ENCODE results near the gene IFITM5. TPM values are rescaled to one million over a fixed set of nuclear protein-coding genes. Genes with fewer than 3 reads are reported as not detected.

Gene IFITM5
- total and polyA plus RNA-seq, 2 of the 4 experiments (the other 2 are of a cell fraction), result not detected

- no peak overlapping the region; the same call in 2 of the 3 replicates for H2BK15ac ChIP-seq (ENCODE audit: low read depth, low read length)
- intact Hi-C loops (cut with micrococcal nuclease) (no loop called here), dilution Hi-C loops (cut with HindIII; ENCODE audit: low sequenced_read_pairs, unreplicated experiment) (no loop called here), in situ Hi-C loops (cut with MboI; ENCODE audit: low sequenced_read_pairs) (loop anchor here (10.0 kb wide), 1 partner anchor 65 kb away; no protein-coding TSS in a partner anchor)
- H3K4me3 ChIP-seq (ENCODE audit: insufficient read depth, low read depth, low read length), result peak overlapping the region; percentile 42
- peaks cover 15% of the 10 kb centered on the region for H3K36me3 ChIP-seq (ENCODE audit: control insufficient read depth, insufficient read depth, low read length)
- CTCF ChIA-PET, result no interaction called here
- peaks cover 4% of the 10 kb centered on the region; the same call in 1 of the 2 replicates for H3K4me1 ChIP-seq (ENCODE audit: control insufficient read depth, insufficient read depth, low read length)
- ATAC-seq (ENCODE audit: low read depth), result peak; percentile 3; the same call in 1 of the 2 replicates
- H3K9me3 ChIP-seq (ENCODE audit: control insufficient read depth, insufficient read depth, low read length), result no peaks in the 10 kb centered on the region
- H3K4me2 ChIP-seq (ENCODE audit: low read depth, low read length), result peak overlapping the region; percentile 83
- H2BK120ac ChIP-seq (ENCODE audit: low read depth, low read length), result no peak overlapping the region
- peak overlapping the region; percentile 64 to 86; a peak in 3 of 4 replicates for H4K8ac ChIP-seq (ENCODE audit: low read depth in 2 of 2, low read length in 2 of 2)
- H3K79me1 ChIP-seq (ENCODE audit: low read depth in 1 of 2, low read length in 2 of 2), result peaks cover 0 to 7% of the 10 kb centered on the region in 2 experiments; a peak in 3 of 4 replicates
- no TSS peak for BruUV-seq (replicated peaks)
- H2BK20ac ChIP-seq (ENCODE audit: low read depth, low read length), result no peak overlapping the region
- peak overlapping the region; percentile 56 for H3K4ac ChIP-seq (ENCODE audit: low read depth, low read length)
- no peak overlapping the region for H3K18ac ChIP-seq (ENCODE audit: low read depth, low read length)
- POLR2A ChIA-PET (ENCODE audit: unreplicated experiment), result interaction anchor here (0.7 kb wide), 1 partner anchor 9 kb away, joined by 3 read pairs; no protein-coding TSS in a partner anchor
- peaks cover 15% of the 10 kb centered on the region; the same call in 1 of the 2 replicates for H3K27me3 ChIP-seq (ENCODE audit: control insufficient read depth, insufficient read depth, low read length)
- 42% methylated on average over 3 of the region's 14 CpGs; no CpG with 5 or more reads in 1 of the 2 experiments for WGBS, 2 experiments (ENCODE audit: extremely low coverage in 2 of 2, insufficient read length in 1 of 2)
- H4K5ac ChIP-seq (ENCODE audit: low read depth, low read length), result no peak overlapping the region; the same call in 1 of the 2 replicates
- H3K9ac ChIP-seq (ENCODE audit: low read depth, low read length), result peak overlapping the region; percentile 54
- peak overlapping the region; percentile 3; the same call in 1 of the 2 replicates for H3K56ac ChIP-seq (ENCODE audit: extremely low read depth, insufficient read depth, low read length)
- H2AK9ac ChIP-seq (replicated peaks; ENCODE audit: low read depth, low read length, poor library complexity), result peak overlapping the region; percentile 97
- H3K9me1 ChIP-seq (ENCODE audit: insufficient read depth, low read length), result no peaks in the 10 kb centered on the region
- TF ChIP-seq MXI1 (IDR thresholded peaks at IDR 0.05; ENCODE audit: borderline replicate concordance, low read depth, low read length) (no peak), CEBPB (IDR thresholded peaks at IDR 0.05; ENCODE audit: low read depth, low read length) (no peak), RAD21 (IDR thresholded peaks at IDR 0.05; ENCODE audit: low read length) (no peak), CHD1 (IDR thresholded peaks at IDR 0.05; ENCODE audit: low read depth, low read length) (no peak), POLR2A (IDR thresholded peaks at IDR 0.05; ENCODE audit: low read depth, low read length) (no peak), BHLHE40 (IDR thresholded peaks at IDR 0.05; ENCODE audit: low read depth, low read length) (no peak), NFE2L2 (IDR thresholded peaks at IDR 0.05; ENCODE audit: low read depth, low read length) (no peak), MAZ (IDR thresholded peaks at IDR 0.05; ENCODE audit: borderline replicate concordance, low read depth, low read length) (no peak), RFX5 (IDR thresholded peaks at IDR 0.05; ENCODE audit: low read depth, low read length) (no peak)
- TF ChIP-seq, protein P1, sequence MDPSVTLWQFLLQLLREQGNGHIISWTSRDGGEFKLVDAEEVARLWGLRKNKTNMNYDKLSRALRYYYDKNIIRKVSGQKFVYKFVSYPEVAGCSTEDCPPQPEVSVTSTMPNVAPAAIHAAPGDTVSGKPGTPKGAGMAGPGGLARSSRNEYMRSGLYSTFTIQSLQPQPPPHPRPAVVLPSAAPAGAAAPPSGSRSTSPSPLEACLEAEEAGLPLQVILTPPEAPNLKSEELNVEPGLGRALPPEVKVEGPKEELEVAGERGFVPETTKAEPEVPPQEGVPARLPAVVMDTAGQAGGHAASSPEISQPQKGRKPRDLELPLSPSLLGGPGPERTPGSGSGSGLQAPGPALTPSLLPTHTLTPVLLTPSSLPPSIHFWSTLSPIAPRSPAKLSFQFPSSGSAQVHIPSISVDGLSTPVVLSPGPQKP (IDR thresholded peaks at IDR 0.05; ENCODE audit: borderline replicate concordance, low read depth, low read length), result no peak
- TF ChIP-seq, protein P2, sequence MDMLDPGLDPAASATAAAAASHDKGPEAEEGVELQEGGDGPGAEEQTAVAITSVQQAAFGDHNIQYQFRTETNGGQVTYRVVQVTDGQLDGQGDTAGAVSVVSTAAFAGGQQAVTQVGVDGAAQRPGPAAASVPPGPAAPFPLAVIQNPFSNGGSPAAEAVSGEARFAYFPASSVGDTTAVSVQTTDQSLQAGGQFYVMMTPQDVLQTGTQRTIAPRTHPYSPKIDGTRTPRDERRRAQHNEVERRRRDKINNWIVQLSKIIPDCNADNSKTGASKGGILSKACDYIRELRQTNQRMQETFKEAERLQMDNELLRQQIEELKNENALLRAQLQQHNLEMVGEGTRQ (IDR thresholded peaks at IDR 0.05; ENCODE audit: low read depth, low read length), result no peak
- TF ChIP-seq, protein P3, sequence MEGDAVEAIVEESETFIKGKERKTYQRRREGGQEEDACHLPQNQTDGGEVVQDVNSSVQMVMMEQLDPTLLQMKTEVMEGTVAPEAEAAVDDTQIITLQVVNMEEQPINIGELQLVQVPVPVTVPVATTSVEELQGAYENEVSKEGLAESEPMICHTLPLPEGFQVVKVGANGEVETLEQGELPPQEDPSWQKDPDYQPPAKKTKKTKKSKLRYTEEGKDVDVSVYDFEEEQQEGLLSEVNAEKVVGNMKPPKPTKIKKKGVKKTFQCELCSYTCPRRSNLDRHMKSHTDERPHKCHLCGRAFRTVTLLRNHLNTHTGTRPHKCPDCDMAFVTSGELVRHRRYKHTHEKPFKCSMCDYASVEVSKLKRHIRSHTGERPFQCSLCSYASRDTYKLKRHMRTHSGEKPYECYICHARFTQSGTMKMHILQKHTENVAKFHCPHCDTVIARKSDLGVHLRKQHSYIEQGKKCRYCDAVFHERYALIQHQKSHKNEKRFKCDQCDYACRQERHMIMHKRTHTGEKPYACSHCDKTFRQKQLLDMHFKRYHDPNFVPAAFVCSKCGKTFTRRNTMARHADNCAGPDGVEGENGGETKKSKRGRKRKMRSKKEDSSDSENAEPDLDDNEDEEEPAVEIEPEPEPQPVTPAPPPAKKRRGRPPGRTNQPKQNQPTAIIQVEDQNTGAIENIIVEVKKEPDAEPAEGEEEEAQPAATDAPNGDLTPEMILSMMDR (conservative IDR thresholded peaks at IDR 0.05; ENCODE audit: low read depth, low read length), result no peak
- DNase-seq, result no peak
- peak overlapping the region; percentile 51; the same call in 1 of the 2 replicates for H2AK5ac ChIP-seq (ENCODE audit: low read depth, low read length)
- H4K20me1 ChIP-seq (ENCODE audit: insufficient read depth, low read length), result no peaks in the 10 kb centered on the region
- H3K14ac ChIP-seq (replicated peaks; ENCODE audit: low read depth, low read length), result 0 out of 2 replicates have a peak overlapping the region, but pooled peaks have one; percentile 76
- H3K23ac ChIP-seq (ENCODE audit: low read depth, low read length), result peak overlapping the region; percentile 94; the same call in 1 of the 2 replicates
- peak overlapping the region; percentile 71 for H2AFZ ChIP-seq (replicated peaks; ENCODE audit: low read length, poor library complexity)
- no peak overlapping the region for H2BK5ac ChIP-seq (ENCODE audit: low read depth, low read length, poor library complexity, severe bottlenecking)
- no peak overlapping the region; the same call in 1 of the 2 replicates for H4K91ac ChIP-seq (ENCODE audit: insufficient read depth, low read depth, low read length)
- no peak overlapping the region; the same call in 1 of the 2 replicates for H3K27ac ChIP-seq (ENCODE audit: insufficient read depth, low read length)
Measured at GRCh38 chr11:289398-289711, 10.0 kb downstream of the IFITM5 start.
